Measurements from ENCODE around the gene MINDY2.

Gene MINDY2

GRCh38 chr15:58889363-58889762 is 118.3 kb downstream of the MINDY2 start:
- DNase-seq, result no peak

- no peak for DNase-seq
These were observed 127.1 kb downstream of the MINDY2 start for GRCh38 chr15:58898150-58898680.

- no peak for DNase-seq
These were observed 129.5 kb downstream of the MINDY2 start for GRCh38 chr15:58900631-58901030.

GRCh38 chr15:58908550-58909309 is 137.6 kb downstream of the MINDY2 start:
- no peak for DNase-seq

- no peak for DNase-seq
These were observed 138.5 kb downstream of the MINDY2 start for GRCh38 chr15:58909616-58910015.

GRCh38 chr15:58910456-58910855 is 139.4 kb downstream of the MINDY2 start:
- no peak for DNase-seq
